SK-N-SH (cell line): ENCODE results near the gene ZNF579. TPM values are rescaled to one million over a fixed set of nuclear protein-coding genes. Genes with fewer than 3 reads are reported as not detected.

ENCODE experiments used
- CTCF ChIA-PET: fragments of 300-600, 350-600 bp; formaldehyde crosslinking; extraction: SDS; loops from one replicate; lab custom pipeline; 2021; lab: Yijun Ruan, JAX
- POLR2A ChIA-PET: fragments of 350-600 bp; sonication (Branson Sonifier 250); formaldehyde crosslinking; extraction: SDS; loops from one replicate; lab custom pipeline; 2020; ENCODE audit warnings: antibody characterized with exemption, inconsistent platforms; lab: Yijun Ruan, JAX
- DNase-seq: peaks from one replicate; pipeline ENCODE4 v3.0.0; 2012
- H2AFZ ChIP-seq: fragments of 200-600 bp; sonication (generic); 2 replicates; pipeline ENCODE4 v1.8.1; 2016; ENCODE audit warnings: antibody characterized with exemption, mild to moderate bottlenecking, low read depth
- H3F3A ChIP-seq: fragments of 200-600 bp; sonication (generic); replicated peaks from 2 replicates; pipeline ENCODE3; 2016; ENCODE audit warnings: antibody characterized with exemption, mild to moderate bottlenecking; ENCODE audit not compliant: insufficient read depth
- H3K27ac ChIP-seq, 2 experiments: fragments of 200-500 bp in 1 of 2; fragments of 200-600 bp in 1 of 2; sonication (Bioruptor generic) in 1 of 2; sonication (generic), shearing (Covaris generic) in 1 of 2; 2 replicates each; pipeline versions ENCODE4 v1.5.1 to v1.6.1; 2014 to 2016; ENCODE audit warnings: low read depth in 2 of 2, inconsistent platforms in 1 of 2, low read length in 1 of 2, mild to moderate bottlenecking in 1 of 2, mixed read lengths in 1 of 2
- H3K27me3 ChIP-seq: fragments of 200-600 bp; sonication (generic), shearing (Covaris generic); 2 replicates; pipeline ENCODE4 v1.6.1; 2016; ENCODE audit warnings: mixed run types; ENCODE audit not compliant: insufficient read depth
- H3K36me3 ChIP-seq, 2 experiments: fragments of 200-500 bp in 1 of 2; fragments of 200-600 bp in 1 of 2; sonication (Bioruptor generic) in 1 of 2; sonication (generic) in 1 of 2; replicated peaks in 1 of 2; 2 replicates each; pipeline versions ENCODE3 to v1.5.1; 2014 to 2016; ENCODE audit warnings: low read length in 1 of 2, mild to moderate bottlenecking in 1 of 2; ENCODE audit not compliant: insufficient read depth in 2 of 2, control insufficient read depth in 1 of 2
- H3K4me1 ChIP-seq, 2 experiments: fragments of 200-500 bp in 1 of 2; fragments of 200-600 bp in 1 of 2; sonication (Bioruptor generic) in 1 of 2; sonication (generic), shearing (Covaris generic) in 1 of 2; 2 replicates each; pipeline versions ENCODE4 v1.5.1 to v1.6.1; 2014 to 2016; ENCODE audit warnings: low read depth in 1 of 2, low read length in 1 of 2, mixed run types in 1 of 2; ENCODE audit not compliant: insufficient read depth in 2 of 2, control insufficient read depth in 1 of 2
- H3K4me2 ChIP-seq: fragments of 200-600 bp; sonication (generic), shearing (Covaris generic); 2 replicates; pipeline ENCODE4 v1.6.1; 2017; ENCODE audit warnings: mixed run types
- H3K4me3 ChIP-seq, 2 experiments: fragments of 200-500 bp in 1 of 2; fragments of 200-600 bp in 1 of 2; sonication (Bioruptor generic) in 1 of 2; sonication (generic), shearing (Covaris generic) in 1 of 2; 2 replicates each; pipeline versions ENCODE4 v1.5.1 to v1.8.1; 2014 to 2016; ENCODE audit warnings: low read depth in 2 of 2, inconsistent platforms in 1 of 2, low read length in 1 of 2, mild to moderate bottlenecking in 1 of 2, mixed read lengths in 1 of 2, moderate library complexity in 1 of 2
- H3K79me2 ChIP-seq: fragments of 200-600 bp; sonication (generic); 2 replicates; pipeline ENCODE4 v1.8.1; 2017; ENCODE audit warnings: mild to moderate bottlenecking; ENCODE audit not compliant: insufficient read depth
- H3K9ac ChIP-seq: fragments of 200-600 bp; sonication (generic); 2 replicates; pipeline ENCODE4 v1.6.1; 2017; ENCODE audit warnings: mixed run types
- H3K9me2 ChIP-seq: fragments of 200-600 bp; sonication (generic); 2 replicates; pipeline ENCODE4 v1.6.1; 2017; ENCODE audit warnings: mixed run types
- H3K9me3 ChIP-seq: fragments of 200-600 bp; sonication (generic); 2 replicates; pipeline ENCODE4 v1.6.1; 2017; ENCODE audit warnings: mixed run types, mild to moderate bottlenecking, moderate library complexity
- H4K20me1 ChIP-seq: fragments of 200-600 bp; sonication (generic); 2 replicates; pipeline ENCODE4 v1.6.1; 2017; ENCODE audit warnings: mild to moderate bottlenecking, mixed run types; ENCODE audit not compliant: insufficient read depth
- CHD2 ChIP-seq: fragments of 150-350 bp; IDR thresholded peaks from 2 replicates; pipeline ENCODE4 v1.6.1; 2018; ENCODE audit warnings: low read length; ENCODE audit not compliant: partially characterized antibody
- EP300 ChIP-seq, 2 experiments: IDR thresholded peaks; 2 replicates each; pipeline versions ENCODE4 v1.4.0 to v1.6.1; 2012; ENCODE audit warnings: borderline replicate concordance in 1 of 2, low read depth in 1 of 2, low read length in 1 of 2
- FOSL2 ChIP-seq: IDR thresholded peaks from 2 replicates; pipeline ENCODE4 v1.4.0; 2012; ENCODE audit warnings: low read depth, mild to moderate bottlenecking, moderate library complexity, borderline replicate concordance
- GABPA ChIP-seq: IDR thresholded peaks from 2 replicates; pipeline ENCODE4 v1.4.0; 2012; ENCODE audit warnings: low read depth, mild to moderate bottlenecking
- MXI1 ChIP-seq: IDR thresholded peaks from 2 replicates; pipeline ENCODE4 v1.6.1; 2012; ENCODE audit warnings: mild to moderate bottlenecking, low read depth, low read length, improper control_type of control experiment
- POLR2AphosphoS5 ChIP-seq: IDR thresholded peaks from 2 replicates; pipeline ENCODE4 v1.6.1; 2012; ENCODE audit warnings: low read depth, low read length
- RAD21 ChIP-seq: IDR thresholded peaks from 2 replicates; pipeline ENCODE4 v1.6.1; 2012; ENCODE audit warnings: mild to moderate bottlenecking, low read length
- RCOR1 ChIP-seq: fragments of 150-350 bp; IDR thresholded peaks from 2 replicates; pipeline ENCODE4 v1.6.1; 2017; ENCODE audit warnings: antibody characterized with exemption, low read length
- RFX5 ChIP-seq: IDR thresholded peaks from 2 replicates; pipeline ENCODE4 v1.6.1; 2012; ENCODE audit warnings: mild to moderate bottlenecking, improper control_type of control experiment, low read length
- SMC3 ChIP-seq: IDR thresholded peaks from 2 replicates; pipeline ENCODE4 v1.6.1; 2012; ENCODE audit warnings: low read depth, low read length, improper control_type of control experiment
- TCF12 ChIP-seq: IDR thresholded peaks from 2 replicates; pipeline ENCODE4 v1.4.0; 2012
- YY1 ChIP-seq: IDR thresholded peaks from 2 replicates; pipeline ENCODE4 v1.4.0; 2012; ENCODE audit warnings: low read depth, mild to moderate bottlenecking
- WGBS: methylation state at CpG from one replicate; pipeline ENCODE4 v1.1.6; 2017; ENCODE audit warnings: low lambda C conversion rate; 5-methylcytosine and 5-hydroxymethylcytosine counted together
- polyA plus RNA-seq, 3 experiments: library from polyadenylated mRNA; depleted of rRNA; stranded (reverse); fragments of >200 nt; gene quantifications; 2 replicates each; pipeline ENCODE4 v1.2.3, GENCODE V29; 2012
- TF ChIP-seq, protein P1 (sequence below): IDR thresholded peaks from 2 replicates; pipeline ENCODE4 v1.6.1; 2012; ENCODE audit warnings: mild to moderate bottlenecking, low read depth, low read length, moderate library complexity
- TF ChIP-seq, protein P2 (sequence below): IDR thresholded peaks from 2 replicates; pipeline ENCODE4 v1.4.0; 2012; ENCODE audit warnings: low read depth
- TF ChIP-seq, protein P3 (sequence below): fragments of 200-600 bp; sonication (generic); IDR thresholded peaks from 2 replicates; pipeline ENCODE4 v1.6.1; 2017; ENCODE audit warnings: antibody characterized with exemption, mild to moderate bottlenecking, moderate library complexity
- TF ChIP-seq, protein P4 (sequence below): IDR thresholded peaks from 2 replicates; pipeline ENCODE4 v1.4.0; 2012; ENCODE audit warnings: low read depth, borderline replicate concordance
- TF ChIP-seq, protein P5 (sequence below): IDR thresholded peaks from 2 replicates; pipeline ENCODE4 v1.4.0; 2012; ENCODE audit warnings: low read depth, borderline replicate concordance

The ZNF579 gene
- polyA plus RNA-seq, 1 of the 3 experiments (the other 2 are of a cell fraction) = 5.9 TPM

DNA sequence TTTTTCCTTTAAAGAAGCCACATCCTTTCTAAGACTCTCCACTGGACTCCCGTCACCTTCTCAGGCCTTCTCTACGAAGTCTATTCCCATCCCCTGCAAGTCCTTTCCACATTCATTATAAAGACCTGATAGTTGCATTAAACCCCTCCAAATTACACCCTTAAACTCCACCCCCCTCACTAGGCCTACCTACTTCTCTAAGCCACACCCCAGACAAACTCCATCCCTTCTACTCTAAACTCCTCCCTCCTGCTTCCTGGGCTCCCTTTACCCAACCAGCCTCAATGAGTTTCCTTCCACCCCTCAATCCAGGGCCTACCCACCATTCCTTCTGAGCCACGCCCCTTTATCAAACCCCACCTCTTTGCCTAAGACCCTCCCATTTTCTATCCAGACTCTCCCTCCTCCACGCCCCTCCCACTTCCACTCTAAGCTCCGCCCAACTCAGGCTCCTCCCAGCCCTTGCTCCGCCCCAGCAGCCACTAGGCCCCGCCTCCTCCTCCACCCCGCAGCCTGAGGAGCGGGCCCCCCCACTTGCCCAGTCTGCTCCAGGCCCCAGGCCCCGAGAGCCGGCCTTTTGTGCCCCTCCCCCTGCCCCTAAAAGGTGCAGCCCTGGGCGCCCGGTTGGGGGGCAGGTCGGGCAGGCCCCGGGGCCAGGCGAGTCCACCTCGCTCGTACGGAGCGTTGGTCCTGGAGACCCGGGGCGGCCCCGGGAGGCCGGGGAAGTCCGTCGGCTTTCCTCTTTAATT, 18.2 kb upstream of the ZNF579 start (continued):
- TF ChIP-seq, protein P1, sequence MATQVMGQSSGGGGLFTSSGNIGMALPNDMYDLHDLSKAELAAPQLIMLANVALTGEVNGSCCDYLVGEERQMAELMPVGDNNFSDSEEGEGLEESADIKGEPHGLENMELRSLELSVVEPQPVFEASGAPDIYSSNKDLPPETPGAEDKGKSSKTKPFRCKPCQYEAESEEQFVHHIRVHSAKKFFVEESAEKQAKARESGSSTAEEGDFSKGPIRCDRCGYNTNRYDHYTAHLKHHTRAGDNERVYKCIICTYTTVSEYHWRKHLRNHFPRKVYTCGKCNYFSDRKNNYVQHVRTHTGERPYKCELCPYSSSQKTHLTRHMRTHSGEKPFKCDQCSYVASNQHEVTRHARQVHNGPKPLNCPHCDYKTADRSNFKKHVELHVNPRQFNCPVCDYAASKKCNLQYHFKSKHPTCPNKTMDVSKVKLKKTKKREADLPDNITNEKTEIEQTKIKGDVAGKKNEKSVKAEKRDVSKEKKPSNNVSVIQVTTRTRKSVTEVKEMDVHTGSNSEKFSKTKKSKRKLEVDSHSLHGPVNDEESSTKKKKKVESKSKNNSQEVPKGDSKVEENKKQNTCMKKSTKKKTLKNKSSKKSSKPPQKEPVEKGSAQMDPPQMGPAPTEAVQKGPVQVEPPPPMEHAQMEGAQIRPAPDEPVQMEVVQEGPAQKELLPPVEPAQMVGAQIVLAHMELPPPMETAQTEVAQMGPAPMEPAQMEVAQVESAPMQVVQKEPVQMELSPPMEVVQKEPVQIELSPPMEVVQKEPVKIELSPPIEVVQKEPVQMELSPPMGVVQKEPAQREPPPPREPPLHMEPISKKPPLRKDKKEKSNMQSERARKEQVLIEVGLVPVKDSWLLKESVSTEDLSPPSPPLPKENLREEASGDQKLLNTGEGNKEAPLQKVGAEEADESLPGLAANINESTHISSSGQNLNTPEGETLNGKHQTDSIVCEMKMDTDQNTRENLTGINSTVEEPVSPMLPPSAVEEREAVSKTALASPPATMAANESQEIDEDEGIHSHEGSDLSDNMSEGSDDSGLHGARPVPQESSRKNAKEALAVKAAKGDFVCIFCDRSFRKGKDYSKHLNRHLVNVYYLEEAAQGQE = no peak

DNA sequence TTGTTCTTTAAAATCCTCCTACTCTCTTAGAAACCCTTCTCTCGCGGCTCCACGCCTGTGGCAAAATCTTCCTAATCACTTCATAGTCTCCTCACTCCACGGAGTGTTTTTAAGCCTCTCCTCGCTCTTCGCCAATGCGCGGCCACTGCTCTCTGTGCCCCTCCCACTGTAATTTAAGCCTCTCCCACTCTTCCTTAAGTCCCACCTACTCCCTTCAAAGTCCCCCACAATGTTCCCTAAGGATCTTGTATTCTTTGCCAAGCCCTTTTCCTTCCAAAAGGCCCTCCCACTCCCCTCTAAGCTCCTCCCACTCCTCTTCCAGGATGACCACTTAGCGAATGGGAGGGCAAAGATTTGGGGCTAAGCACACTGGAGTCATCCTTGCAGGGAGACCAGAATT, 17.4 kb upstream of the ZNF579 start:
- CTCF ChIA-PET = interaction anchor here (2.3 kb wide), 1 partner anchor 10 kb away, joined by 7 read pairs; no protein-coding TSS in a partner anchor
- TF ChIP-seq, protein P2, sequence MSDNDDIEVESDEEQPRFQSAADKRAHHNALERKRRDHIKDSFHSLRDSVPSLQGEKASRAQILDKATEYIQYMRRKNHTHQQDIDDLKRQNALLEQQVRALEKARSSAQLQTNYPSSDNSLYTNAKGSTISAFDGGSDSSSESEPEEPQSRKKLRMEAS = no peak
- TF ChIP-seq EP300 (IDR thresholded peaks at IDR 0.05; ENCODE audit: borderline replicate concordance in 1 of 2, low read depth in 1 of 2, low read length in 1 of 2) (no peak), SMC3 (no peak), RFX5 (no peak), YY1 (no peak), CHD2 (no peak), RCOR1 (no peak), MXI1 (no peak), RAD21 (no peak), FOSL2 (no peak), POLR2AphosphoS5 (no peak), GABPA (no peak), TCF12 (no peak)
- TF ChIP-seq, protein P3, sequence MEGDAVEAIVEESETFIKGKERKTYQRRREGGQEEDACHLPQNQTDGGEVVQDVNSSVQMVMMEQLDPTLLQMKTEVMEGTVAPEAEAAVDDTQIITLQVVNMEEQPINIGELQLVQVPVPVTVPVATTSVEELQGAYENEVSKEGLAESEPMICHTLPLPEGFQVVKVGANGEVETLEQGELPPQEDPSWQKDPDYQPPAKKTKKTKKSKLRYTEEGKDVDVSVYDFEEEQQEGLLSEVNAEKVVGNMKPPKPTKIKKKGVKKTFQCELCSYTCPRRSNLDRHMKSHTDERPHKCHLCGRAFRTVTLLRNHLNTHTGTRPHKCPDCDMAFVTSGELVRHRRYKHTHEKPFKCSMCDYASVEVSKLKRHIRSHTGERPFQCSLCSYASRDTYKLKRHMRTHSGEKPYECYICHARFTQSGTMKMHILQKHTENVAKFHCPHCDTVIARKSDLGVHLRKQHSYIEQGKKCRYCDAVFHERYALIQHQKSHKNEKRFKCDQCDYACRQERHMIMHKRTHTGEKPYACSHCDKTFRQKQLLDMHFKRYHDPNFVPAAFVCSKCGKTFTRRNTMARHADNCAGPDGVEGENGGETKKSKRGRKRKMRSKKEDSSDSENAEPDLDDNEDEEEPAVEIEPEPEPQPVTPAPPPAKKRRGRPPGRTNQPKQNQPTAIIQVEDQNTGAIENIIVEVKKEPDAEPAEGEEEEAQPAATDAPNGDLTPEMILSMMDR = no peak
- TF ChIP-seq, protein P1 = no peak
- TF ChIP-seq, protein P4, sequence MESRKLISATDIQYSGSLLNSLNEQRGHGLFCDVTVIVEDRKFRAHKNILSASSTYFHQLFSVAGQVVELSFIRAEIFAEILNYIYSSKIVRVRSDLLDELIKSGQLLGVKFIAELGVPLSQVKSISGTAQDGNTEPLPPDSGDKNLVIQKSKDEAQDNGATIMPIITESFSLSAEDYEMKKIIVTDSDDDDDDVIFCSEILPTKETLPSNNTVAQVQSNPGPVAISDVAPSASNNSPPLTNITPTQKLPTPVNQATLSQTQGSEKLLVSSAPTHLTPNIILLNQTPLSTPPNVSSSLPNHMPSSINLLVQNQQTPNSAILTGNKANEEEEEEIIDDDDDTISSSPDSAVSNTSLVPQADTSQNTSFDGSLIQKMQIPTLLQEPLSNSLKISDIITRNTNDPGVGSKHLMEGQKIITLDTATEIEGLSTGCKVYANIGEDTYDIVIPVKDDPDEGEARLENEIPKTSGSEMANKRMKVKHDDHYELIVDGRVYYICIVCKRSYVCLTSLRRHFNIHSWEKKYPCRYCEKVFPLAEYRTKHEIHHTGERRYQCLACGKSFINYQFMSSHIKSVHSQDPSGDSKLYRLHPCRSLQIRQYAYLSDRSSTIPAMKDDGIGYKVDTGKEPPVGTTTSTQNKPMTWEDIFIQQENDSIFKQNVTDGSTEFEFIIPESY = no peak
- TF ChIP-seq, protein P5, sequence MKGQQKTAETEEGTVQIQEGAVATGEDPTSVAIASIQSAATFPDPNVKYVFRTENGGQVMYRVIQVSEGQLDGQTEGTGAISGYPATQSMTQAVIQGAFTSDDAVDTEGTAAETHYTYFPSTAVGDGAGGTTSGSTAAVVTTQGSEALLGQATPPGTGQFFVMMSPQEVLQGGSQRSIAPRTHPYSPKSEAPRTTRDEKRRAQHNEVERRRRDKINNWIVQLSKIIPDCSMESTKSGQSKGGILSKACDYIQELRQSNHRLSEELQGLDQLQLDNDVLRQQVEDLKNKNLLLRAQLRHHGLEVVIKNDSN = no peak

More for the DNA sequence above, 17.4 kb upstream of the ZNF579 start:
- Histone ChIP-seq H3F3A (peaks cover 13% of the 10 kb centered on the region), H3K9ac (no peak overlapping the region), H3K9me3 (no peaks in the 10 kb centered on the region), H2AFZ (no peak overlapping the region), H4K20me1 (no peaks in the 10 kb centered on the region), H3K4me2 (peak overlapping the region; percentile 46), H3K27ac (no peak overlapping the region; a peak in 1 of 4 replicates), H3K27me3 (no peaks in the 10 kb centered on the region), H3K79me2 (peaks cover 18% of the 10 kb centered on the region), H3K4me3 (no peak overlapping the region), H3K4me1 (peaks cover 6 to 13% of the 10 kb centered on the region in 2 experiments; a peak in 3 of 4 replicates), H3K9me2 (no peaks in the 10 kb centered on the region), H3K36me3 (peaks cover 20 to 29% of the 10 kb centered on the region in 2 experiments)
- 97% methylated on average over 9 of the region's 9 CpGs for WGBS
- DNase-seq = peak; percentile 2
- POLR2A ChIA-PET = interaction anchor here (2.2 to 3.3 kb wide), 2 partner anchors 11 to 191 kb away, joined by 11 to 32 read pairs; partner anchors contain the start of gene UBE2S
